Activated CD8-positive, alpha-beta memory T cell treated with anti-CD3 and anti-CD28 coated beads for 48 hours (primary cell): ENCODE results near the gene RRAS2.

Experiments used
- DNase-seq, 3 experiments: peaks; one replicate each; pipeline ENCODE4 v3.0.0-alpha.2; 2020; ENCODE audit warnings: low read depth in 2 of 3, low spot score in 2 of 3

The RRAS2 gene

DNA sequence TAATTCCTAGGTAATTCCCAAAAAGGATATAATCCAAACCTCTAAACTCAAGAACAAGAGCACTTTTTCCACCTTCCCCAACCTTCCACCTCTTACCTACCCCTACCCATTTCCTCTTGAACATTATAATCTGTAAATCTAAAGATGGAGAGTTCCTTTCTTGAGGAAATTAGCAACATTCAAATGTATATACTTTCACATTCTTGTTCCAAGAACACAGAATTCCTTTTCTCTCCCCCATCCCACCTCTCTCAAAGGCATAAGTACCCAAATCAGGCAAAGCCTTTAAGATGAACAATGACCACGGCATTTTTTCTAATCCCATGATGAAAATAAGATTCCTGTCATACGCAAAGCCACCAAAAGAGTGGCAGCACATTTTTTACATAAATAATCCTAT, 18.3 kb downstream of the RRAS2 start:
- DNase-seq, result no peak

GRCh38 chr11:14339356-14339755, 19.6 kb downstream of the RRAS2 start:
- DNase-seq, result no peak

- no peak for DNase-seq
Measured at GRCh38 chr11:14336507-14337503, 22.2 kb downstream of the RRAS2 start.

DNA sequence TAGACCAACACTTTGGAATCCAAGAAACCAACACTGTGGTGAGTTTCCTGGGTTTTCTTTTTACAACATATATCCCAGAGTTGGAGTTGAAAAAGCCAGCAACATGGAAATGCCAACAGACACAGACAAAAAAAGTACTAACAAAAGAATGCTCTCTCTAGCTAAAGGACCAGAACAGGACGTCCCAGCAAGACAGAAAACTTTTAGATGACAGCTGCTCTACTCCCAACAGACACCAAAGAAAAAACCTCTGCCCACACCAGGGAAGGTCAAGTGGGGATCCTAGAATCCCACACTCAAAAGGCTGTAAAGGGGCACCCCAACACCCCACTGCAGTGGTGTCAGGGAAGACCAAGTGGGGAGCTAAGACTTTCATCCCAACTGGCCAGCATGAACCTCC, 23.3 kb downstream of the RRAS2 start:
- DNase-seq, result no peak

DNA sequence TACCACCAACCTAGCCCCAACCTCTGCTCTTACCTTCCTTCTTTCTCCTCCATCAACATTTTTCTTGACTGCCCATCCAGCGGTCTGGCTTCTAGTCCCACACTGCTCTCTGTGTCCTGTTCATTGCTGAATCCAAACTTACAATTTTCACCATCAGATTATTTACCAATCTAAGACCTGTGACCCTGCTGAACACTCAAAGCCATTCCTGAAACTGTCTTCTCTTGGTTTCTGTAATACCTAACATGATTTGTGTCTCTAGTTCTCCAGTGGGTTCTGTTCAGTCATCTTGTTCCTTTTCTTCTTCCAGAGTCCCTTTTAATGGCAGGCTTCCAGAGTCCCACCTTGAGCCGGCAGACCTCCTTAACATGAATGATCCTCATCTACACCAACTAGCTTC, 24.1 kb downstream of the RRAS2 start:
- DNase-seq, result no peak

DNA sequence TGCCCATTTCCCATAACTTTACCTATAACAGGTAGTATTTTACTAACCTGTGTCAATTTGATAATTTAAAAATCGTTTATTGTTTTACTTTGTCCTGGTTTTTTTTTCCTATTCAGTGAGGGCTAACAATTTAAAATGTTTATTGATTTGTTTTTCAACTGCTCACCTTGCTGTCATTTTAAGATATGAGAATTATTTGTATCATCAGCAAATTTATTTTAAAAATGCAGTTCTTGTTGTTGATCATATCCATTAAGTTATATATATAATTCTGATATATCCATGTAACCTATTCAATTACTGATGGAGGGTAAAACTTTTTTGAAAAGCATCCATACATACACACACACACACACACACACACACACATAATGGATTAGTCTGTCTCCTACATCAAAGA, 24.8 kb downstream of the RRAS2 start:
- no peak for DNase-seq

GRCh38 chr11:14331476-14332136, 27.4 kb downstream of the RRAS2 start:
- no peak for DNase-seq

GRCh38 chr11:14330881-14331280, 28.1 kb downstream of the RRAS2 start:
- no peak for DNase-seq

DNA sequence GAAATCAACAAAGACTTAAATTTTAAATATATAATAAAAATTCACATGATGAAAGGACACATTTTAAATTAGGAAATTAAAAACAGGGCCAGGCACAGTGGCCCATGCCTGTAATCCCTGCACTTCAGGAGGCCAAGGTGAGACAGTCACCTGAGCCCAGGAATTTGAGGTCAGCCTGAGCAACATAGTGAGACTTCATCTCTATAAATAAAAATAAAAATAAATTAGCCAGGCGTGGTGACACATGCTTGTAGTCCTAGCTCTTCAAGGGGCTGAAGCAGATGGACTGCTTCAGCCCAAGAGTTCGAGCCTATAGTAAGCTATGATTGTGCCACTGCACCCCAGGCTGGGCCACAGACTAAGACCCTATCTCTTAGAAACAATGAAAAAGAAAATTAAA, 29.3 kb downstream of the RRAS2 start:
- no peak for DNase-seq

DNA sequence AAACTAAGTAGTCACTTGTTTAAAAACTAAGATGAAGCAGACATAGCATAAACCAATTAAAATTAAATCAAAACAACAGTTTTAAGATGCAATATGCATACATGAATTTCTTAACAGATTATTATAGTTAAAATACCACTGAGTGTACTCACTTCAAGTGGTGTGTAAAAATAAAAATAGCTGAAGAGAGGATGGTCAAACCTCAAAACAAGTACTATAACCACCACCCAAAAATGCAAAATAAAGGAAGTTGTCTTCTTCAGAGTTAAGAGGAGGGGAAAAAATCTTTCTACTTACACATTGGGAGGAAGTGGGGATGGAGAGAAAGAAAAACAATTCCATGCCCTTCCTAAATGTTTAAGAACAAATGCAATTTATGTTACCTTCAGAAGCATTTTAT, 31.9 kb downstream of the RRAS2 start:
- DNase-seq, result no peak

GRCh38 chr11:14323118-14323676, 35.8 kb downstream of the RRAS2 start:
- no peak for DNase-seq

GRCh38 chr11:14322510-14322909, 36.5 kb downstream of the RRAS2 start:
- no peak for DNase-seq

DNA sequence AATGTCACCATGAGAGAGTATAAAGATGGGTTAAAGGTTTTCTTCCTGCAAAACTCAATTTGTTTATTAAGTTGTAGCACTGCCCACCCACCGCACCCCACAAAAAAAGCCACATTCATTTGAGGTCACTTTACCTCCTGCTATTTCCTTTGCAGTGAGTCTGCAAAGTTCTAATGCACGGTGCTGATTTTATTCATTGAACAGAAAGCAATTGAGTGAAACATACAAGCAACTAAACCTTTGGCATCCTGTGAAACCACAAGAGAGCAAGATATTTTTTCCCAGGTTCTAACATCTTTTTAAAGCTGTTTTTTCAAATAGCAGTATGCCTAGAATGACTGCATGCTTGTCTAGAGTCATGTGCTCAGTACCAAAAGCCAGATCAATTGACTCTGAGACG, 39.0 kb downstream of the RRAS2 start:
- DNase-seq, result no peak

DNA sequence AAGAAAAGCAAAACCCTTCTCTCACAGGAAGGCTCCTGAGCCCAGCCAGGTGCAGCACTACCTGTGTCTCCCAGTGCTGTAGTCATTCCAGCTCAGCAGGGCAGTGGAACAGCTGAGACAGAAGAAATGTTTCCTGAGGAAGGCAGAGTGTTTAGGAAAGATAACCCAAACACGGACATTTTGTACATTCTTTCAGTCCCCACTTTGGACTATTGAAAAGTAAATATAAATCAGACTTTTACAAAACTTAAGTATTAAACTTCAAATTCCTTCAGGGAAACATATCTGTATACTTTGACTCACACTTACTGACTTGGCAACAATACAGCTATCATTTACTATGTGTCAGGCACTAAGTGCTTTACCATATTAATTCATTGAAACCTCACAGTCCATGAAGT, 40.4 kb downstream of the RRAS2 start:
- no peak for DNase-seq

DNA sequence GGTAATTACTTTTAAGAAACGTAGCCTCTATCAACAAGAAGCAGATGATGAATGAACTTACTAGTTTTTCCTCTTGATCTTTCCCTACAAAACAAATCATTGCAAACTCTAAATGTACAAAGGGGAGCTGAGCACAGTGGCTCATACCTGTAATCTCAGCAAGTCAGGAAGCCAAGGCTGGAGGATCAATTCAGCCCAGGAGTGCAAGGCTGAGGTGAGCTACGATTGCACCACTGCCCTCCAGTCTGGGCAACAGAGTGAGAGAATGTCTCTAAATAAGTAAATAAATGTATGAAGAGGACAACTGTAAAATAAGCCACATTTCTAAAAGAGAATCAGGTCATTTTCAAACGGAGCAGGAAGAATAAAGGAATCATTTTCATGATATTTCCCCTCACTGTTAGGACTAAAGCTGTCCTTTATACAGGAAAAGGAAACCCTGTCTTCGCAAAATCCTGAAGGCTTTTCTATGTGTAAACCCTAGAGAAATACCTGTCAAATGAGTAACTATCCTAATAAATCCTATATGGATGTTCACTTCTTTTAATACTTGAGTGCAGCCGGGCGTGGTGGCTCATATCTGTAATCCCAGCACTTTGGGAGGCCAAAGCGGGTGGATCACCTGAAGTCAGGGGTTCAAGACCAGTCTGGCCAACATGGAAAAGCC, 41.2 kb downstream of the RRAS2 start:
- no peak for DNase-seq

GRCh38 chr11:14315130-14315529, 43.9 kb downstream of the RRAS2 start:
- no peak for DNase-seq

- no peak for DNase-seq
Measured at GRCh38 chr11:14314127-14314526, 44.9 kb downstream of the RRAS2 start.

DNA sequence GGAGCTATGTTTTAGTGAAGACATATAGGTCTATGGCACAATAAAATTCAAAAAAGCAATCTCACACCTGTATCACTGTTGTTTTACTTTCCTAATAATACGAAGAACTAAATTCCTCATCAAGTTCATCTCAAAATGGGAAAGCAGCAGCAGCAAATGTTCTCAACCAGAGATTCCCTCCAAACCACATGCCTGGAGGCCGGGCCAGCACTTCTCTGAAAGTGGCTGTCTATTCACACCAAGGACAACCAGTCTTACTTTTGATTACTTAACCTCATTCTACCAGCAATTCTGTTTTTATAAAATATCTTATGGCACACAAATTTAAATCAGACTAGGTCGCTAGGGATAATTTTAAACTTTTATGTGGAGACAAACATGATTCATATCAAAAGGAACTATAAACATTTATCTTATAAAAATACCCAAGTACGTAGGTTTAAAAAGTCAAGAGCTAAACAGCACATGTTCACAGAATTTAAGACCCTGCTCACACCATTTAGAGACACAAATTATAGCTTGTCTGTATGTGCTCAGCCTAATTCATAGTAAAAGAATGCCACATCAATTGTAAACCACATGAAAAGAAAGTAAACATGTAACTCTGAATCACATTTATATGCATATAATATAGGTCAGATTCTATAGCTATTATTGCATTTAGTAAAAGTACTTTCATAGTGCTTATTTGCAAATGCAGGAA, 46.1 kb downstream of the RRAS2 start:
- no peak for DNase-seq

GRCh38 chr11:14310679-14311078, 48.3 kb downstream of the RRAS2 start:
- DNase-seq, result no peak

- DNase-seq, result no peak
Measured at GRCh38 chr11:14309425-14310192, 49.4 kb downstream of the RRAS2 start.
